Activated naive CD8-positive, alpha-beta T cell treated with anti-CD3 and anti-CD28 coated beads, Interleukin-2, amount 10 ng/mL, durations not matched to agents 7 days and 5 days (primary cell): ENCODE data around the gene ANKRD37. TPM values are rescaled to one million over a fixed set of nuclear protein-coding genes. Genes with fewer than 3 reads are reported as not detected.
"Not testable (repeated sequence)": the region's sequence is repeated elsewhere in the genome, so short reads cannot be mapped to it uniquely, and the experiment has no call there.

Experiments
- ATAC-seq: fragments of 150-1000 bp; cut with Tn5 transposase; one replicate; pipeline ENCODE4 v1.10.0; 2021; ENCODE audit warnings: low read depth, moderate library complexity
- POLR2A ChIA-PET: fragments of 350-600 bp; sonication (Branson Sonifier 250); formaldehyde crosslinking; loops from one replicate; lab custom pipeline; 2021; ENCODE audit warnings: antibody characterized with exemption; lab: Charles Lee
- DNase-seq: peaks from one replicate; pipeline ENCODE4 v3.0.0; 2021
- H3K27ac Mint-ChIP-seq: one replicate; pipeline ENCODE4 v1.8.0; 2022; ENCODE audit warnings: mild to moderate bottlenecking, mixed read lengths
- H3K27me3 Mint-ChIP-seq: one replicate; pipeline ENCODE4 v1.8.0; 2022; ENCODE audit warnings: mild to moderate bottlenecking, moderate library complexity, mixed read lengths
- H3K36me3 Mint-ChIP-seq: one replicate; pipeline ENCODE4 v1.8.0; 2021; ENCODE audit warnings: mild to moderate bottlenecking, mixed read lengths
- H3K4me1 Mint-ChIP-seq: one replicate; pipeline ENCODE4 v1.8.0; 2021; ENCODE audit warnings: mixed read lengths
- H3K4me3 Mint-ChIP-seq: one replicate; pipeline ENCODE4 v1.8.0; 2022; ENCODE audit warnings: mild to moderate bottlenecking, moderate library complexity, mixed read lengths
- H3K9me3 Mint-ChIP-seq: one replicate; pipeline ENCODE4 v1.8.0; 2021; ENCODE audit warnings: mixed read lengths
- total RNA-seq, 2 experiments: library from RNA; stranded (reverse); gene quantifications; one replicate each; pipeline ENCODE4 v1.2.3, GENCODE V29; 2021

Gene ANKRD37, protein sequence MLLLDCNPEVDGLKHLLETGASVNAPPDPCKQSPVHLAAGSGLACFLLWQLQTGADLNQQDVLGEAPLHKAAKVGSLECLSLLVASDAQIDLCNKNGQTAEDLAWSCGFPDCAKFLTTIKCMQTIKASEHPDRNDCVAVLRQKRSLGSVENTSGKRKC
- total RNA-seq: 1 to 10 TPM; 7.4 to 8.1 TPM

DNA sequence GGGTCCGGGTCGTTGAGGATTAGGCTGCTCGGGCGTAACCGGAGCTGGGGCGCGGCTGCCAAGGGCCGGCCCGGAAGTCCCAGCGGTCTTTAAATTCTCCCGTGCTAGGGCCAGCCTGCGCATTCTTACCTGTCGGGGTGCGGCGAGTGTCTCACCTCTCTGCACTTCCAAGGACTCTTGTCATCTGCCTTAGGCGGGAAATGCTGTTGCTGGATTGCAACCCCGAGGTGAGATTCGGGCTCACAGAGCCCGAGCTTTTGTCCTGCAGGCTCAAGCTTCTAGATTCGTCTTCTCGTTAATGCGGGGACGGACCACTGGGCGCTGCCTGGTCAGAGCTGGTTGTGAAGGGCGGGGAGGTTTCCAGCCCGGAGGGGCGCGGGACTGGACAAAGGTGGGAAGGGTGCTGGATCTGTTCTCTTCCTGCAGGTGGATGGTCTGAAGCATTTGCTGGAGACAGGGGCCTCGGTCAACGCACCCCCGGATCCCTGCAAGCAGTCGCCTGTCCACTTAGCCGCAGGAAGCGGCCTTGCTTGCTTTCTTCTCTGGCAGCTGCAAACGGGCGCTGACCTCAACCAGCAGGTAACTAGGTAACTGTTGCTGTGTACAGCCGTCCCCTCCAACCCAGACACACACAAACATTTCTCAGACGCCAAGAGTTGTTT, at the start of gene ANKRD37:
ANKRD37 (plus strand) TSS at position 118 of the 662 bp plus-strand sequence; CDS start at position 201, 83 bp downstream.
- peaks cover 34% of the 10 kb centered on the region for H3K4me1 Mint-ChIP-seq
- ATAC-seq: no peak

DNA sequence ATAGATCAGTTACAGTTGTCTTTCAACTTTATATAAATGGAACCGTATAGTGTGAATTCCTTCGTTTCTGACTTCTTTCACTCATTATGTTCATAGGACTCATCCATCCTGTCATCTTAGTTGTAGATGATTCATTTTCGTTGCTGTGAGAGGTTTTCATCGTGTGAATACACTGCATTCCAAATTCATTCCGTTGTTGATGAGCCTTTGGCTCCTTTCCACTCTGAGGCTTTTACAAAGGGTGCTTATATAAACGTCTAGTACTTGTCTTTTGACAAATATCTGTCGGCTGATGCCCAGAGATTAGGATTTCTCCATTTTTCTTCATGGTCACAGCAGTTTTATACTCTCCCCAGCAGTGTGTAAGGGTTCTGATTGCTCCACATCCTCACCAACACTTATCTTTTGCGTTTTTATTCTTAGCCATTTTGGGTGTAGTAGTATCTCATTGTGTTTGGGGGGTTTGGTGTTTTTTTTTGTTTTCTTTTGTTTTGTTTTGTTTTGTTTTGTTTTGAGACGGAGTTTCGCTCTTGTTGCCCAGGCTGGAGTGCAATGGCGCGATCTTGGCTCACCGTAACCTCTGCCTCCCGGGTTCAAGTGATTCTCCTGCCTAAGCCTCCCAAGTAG, 49.6 kb upstream of the ANKRD37 start:
- no peaks in the 10 kb centered on the region for H3K9me3 Mint-ChIP-seq
- H3K36me3 Mint-ChIP-seq: peaks cover 38% of the 10 kb centered on the region
- H3K27me3 Mint-ChIP-seq: no peaks in the 10 kb centered on the region
- no peak for DNase-seq
- H3K4me3 Mint-ChIP-seq: no peak overlapping the region
- H3K4me1 Mint-ChIP-seq: peaks cover 25% of the 10 kb centered on the region
- ATAC-seq: no peak
- POLR2A ChIA-PET: no interaction called here
- peak overlapping the region; percentile 16 for H3K27ac Mint-ChIP-seq

More for the DNA sequence above, at the start of gene ANKRD37:
- Mint-ChIP-seq H3K27ac (peak within 1 kb of the TSS; percentile 99), H3K4me3 (peak within 1 kb of the TSS; percentile 93), H3K36me3 (peaks cover 36% of the 10 kb centered on the region), H3K27me3 (no peaks in the 10 kb centered on the region), H3K9me3 (no peaks in the 10 kb centered on the region)
- no peak for DNase-seq
- POLR2A ChIA-PET: interaction anchor here (0.8 to 2.7 kb wide), 5 partner anchors 11 to 254 kb away, joined by 3 to 27 read pairs (median 4); partner anchors contain the start of genes SLC25A4 and UFSP2

DNA sequence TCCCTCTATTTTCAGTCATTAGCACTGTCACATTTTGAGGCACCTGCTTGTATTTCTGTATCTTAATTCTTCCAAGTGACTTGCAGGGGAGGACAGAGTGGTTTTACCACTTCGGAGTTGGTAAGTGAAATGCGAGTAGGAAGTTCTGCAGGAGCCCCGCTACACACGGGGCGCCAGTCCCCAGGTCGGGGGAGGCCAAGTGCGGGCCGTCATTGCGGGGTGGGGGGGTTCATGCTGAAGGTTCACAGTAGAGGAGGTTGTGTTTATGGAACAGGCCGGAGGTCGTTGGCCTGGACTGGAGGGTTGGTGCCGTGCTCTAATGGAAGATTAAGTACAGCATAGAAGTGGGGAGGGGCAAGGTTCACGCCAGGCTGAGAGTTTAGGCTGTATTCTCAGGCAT, 45.0 kb upstream of the ANKRD37 start:
- Mint-ChIP-seq H3K4me3 (no peak overlapping the region), H3K9me3 (no peaks in the 10 kb centered on the region), H3K27me3 (no peaks in the 10 kb centered on the region), H3K4me1 (peaks cover 13% of the 10 kb centered on the region), H3K27ac (no peak overlapping the region), H3K36me3 (peaks cover 31% of the 10 kb centered on the region)
- POLR2A ChIA-PET: no interaction called here
- DNase-seq: no peak
- no peak for ATAC-seq

DNA sequence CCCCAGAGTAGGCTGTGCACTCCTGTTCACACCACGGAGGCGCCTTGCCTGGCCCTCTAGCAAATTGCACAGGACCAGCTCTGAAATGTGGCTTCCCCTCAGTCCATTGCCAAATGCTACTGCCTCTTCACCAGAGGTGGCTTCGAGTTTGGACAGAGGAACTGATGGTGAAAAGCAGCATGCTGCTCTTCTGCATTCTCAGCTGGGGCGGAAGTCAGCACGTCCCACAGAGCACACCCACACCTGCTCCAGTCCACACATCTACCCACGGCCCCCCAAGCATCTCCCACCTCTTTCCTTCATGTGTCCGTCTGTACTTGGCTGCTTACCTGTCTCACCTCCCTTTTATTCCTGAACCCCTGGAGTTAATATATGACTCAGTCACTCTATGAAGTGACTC, 44.4 kb upstream of the ANKRD37 start:
- H3K36me3 Mint-ChIP-seq: peaks cover 27% of the 10 kb centered on the region
- no peak overlapping the region for H3K27ac Mint-ChIP-seq
- H3K9me3 Mint-ChIP-seq: no peaks in the 10 kb centered on the region
- H3K27me3 Mint-ChIP-seq: no peaks in the 10 kb centered on the region
- POLR2A ChIA-PET: no interaction called here
- no peak overlapping the region for H3K4me3 Mint-ChIP-seq
- no peak for DNase-seq
- H3K4me1 Mint-ChIP-seq: peaks cover 13% of the 10 kb centered on the region
- no peak for ATAC-seq

DNA sequence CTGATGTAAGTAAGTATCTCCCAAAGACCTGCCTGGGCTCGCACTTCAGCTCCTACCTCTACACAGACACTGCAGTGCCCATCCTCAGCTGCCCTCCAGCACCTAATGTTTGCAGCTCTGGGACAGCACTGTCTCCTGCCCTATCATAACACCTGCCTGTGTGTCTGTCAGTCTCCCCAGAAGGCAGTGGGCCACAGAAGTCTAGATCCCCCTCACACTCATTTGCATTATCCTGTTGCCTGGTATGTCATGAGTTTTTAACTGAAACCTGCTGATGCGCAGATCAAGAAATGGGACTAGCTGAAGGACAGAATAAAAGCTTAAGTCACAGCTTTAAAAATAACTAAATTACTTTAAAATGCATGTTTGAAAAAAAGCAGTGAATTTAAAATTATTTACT, 43.9 kb upstream of the ANKRD37 start:
- no peak for ATAC-seq
- H3K9me3 Mint-ChIP-seq: no peaks in the 10 kb centered on the region
- H3K27ac Mint-ChIP-seq: no peak overlapping the region
- H3K4me3 Mint-ChIP-seq: no peak overlapping the region
- no peak for DNase-seq
- H3K36me3 Mint-ChIP-seq: peaks cover 26% of the 10 kb centered on the region
- H3K4me1 Mint-ChIP-seq: peaks cover 13% of the 10 kb centered on the region
- no peaks in the 10 kb centered on the region for H3K27me3 Mint-ChIP-seq
- POLR2A ChIA-PET: no interaction called here

DNA sequence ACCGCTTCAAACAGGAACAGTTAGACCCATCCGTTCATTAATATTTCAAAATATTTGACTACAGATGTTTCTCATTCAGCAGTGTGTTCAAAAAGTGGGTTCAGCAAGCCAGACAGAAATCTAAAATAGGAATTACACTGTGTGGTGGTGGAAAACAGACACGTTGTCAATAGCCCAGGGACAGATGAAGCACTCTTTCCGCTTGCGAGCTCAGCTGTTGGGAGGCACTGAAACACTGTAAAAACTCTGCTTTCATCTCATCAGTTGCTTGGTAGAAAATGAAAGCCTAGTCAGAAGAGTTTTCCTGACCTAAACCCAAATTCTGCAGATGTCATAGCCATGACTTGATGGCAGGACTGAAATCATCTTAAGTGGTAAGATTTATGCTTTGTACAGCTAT, 39.4 kb upstream of the ANKRD37 start:
- no peaks in the 10 kb centered on the region for H3K9me3 Mint-ChIP-seq
- POLR2A ChIA-PET: no interaction called here
- H3K27ac Mint-ChIP-seq: no peak overlapping the region
- no peaks in the 10 kb centered on the region for H3K27me3 Mint-ChIP-seq
- ATAC-seq (no peak), DNase-seq (no peak)
- no peak overlapping the region for H3K4me3 Mint-ChIP-seq
- H3K36me3 Mint-ChIP-seq: peaks cover 5% of the 10 kb centered on the region
- no peaks in the 10 kb centered on the region for H3K4me1 Mint-ChIP-seq

DNA sequence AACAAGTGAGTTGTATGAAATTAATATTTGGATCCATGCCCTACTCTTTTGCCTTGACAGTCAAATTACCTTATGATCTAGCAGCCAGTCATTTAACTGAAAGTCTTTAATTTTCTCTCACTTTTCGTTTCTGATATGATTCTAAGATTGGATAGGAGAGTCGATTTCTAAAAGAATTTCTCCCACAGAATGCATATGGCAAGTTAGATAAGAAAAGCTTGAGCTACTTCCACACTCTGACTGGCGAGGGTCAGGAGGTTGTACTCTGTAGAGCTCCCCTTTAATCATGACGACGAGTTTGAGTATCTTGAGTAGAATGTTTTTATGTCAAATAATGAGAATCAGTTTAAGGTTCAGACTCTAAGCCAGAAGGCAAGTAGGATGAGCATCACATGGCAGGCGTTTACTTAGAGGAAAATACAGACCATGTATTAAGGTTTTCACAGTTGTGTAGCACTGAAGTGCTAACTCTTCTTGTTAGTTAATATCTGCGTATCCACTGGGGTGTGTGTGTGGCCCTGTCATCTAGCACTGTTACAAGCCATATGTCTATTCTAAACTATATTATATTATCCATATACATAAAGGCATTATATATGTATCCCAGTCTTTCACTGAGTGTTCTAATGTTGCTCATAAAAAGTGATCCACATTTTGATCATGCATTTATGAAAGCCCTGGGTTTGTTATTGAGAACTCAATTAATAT, 38.8 kb upstream of the ANKRD37 start:
- no peak overlapping the region for H3K4me3 Mint-ChIP-seq
- no peaks in the 10 kb centered on the region for H3K27me3 Mint-ChIP-seq
- H3K27ac Mint-ChIP-seq: no peak overlapping the region
- H3K36me3 Mint-ChIP-seq: peaks cover 5% of the 10 kb centered on the region
- no peaks in the 10 kb centered on the region for H3K4me1 Mint-ChIP-seq
- POLR2A ChIA-PET: no interaction called here
- no peaks in the 10 kb centered on the region for H3K9me3 Mint-ChIP-seq
- DNase-seq: no peak
- ATAC-seq: no peak

DNA sequence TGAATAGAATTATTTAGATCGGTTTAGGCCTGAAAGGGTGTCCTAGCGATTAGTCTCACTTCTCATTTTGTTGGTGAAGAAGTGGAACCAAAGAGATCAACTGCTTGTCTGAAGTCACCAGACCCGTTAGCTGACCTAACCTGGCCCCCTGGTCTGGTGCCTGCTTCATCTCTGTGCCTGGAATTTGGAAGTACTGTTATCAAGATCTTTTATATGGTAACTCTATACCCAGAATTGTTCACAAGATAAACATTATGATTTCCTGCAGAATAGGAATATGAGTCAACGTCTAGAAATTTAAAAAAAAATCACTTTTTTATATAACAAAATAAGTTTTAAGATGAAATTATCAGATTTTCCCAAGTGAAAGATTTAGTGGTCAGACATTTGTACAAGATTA, 38.1 kb upstream of the ANKRD37 start:
- peaks cover 5% of the 10 kb centered on the region for H3K36me3 Mint-ChIP-seq
- no peak for DNase-seq
- no peak overlapping the region for H3K4me3 Mint-ChIP-seq
- POLR2A ChIA-PET: no interaction called here
- no peaks in the 10 kb centered on the region for H3K27me3 Mint-ChIP-seq
- H3K27ac Mint-ChIP-seq: no peak overlapping the region
- H3K4me1 Mint-ChIP-seq: no peaks in the 10 kb centered on the region
- no peak for ATAC-seq
- H3K9me3 Mint-ChIP-seq: no peaks in the 10 kb centered on the region

DNA sequence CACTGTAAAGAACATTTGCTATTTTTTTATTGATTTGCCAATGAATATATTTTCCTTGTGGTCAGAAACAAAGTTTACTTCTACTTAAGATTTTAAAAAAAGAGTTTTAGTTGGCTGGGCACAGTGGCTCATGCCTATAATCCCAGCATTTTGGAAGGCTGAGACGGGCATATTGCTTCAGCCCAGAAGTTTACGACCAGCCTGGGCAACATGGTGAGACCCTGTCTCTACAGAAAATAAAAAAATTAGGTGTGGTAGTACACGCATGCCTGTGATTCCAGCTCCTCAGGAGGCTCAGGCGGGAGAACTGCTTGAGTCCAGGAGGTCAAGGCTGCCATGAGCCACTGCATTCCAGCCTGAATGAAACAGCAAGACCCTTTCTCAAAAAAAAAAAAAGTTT, 37.7 kb upstream of the ANKRD37 start:
- POLR2A ChIA-PET: no interaction called here

DNA sequence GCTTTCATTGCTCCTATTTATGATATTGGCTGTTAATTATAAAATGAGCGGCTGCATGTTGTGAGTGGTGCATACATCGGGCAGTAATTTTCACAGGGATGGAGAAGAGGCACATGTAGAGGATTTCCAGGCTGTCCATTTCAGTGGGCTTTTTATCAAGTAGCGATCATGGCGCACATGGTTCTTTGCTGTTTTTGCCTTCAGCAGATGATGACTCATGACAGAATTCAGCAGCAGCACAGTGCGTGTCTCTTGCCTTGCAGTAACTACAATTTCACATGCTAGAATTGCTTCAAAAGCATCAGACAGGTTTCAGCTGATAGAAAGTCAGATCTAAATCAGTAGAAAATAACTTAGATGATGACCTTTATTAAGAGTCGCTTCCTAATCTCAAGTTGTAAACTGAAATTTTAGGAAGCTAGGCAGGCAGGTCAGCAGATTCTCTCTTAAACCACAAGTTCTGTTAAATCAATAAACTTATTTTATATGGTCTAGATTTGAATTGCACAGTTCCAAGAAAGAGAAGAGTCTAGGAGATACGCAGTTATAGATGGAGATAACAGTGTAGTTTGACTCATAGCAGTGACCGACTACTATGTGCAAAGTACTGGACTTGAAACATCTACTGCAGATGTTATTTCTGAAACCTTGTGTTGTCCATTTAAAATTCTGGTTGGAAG, 36.7 kb upstream of the ANKRD37 start:
- no peaks in the 10 kb centered on the region for H3K9me3 Mint-ChIP-seq
- DNase-seq (no peak), ATAC-seq (no peak)
- H3K27me3 Mint-ChIP-seq: no peaks in the 10 kb centered on the region
- no peaks in the 10 kb centered on the region for H3K4me1 Mint-ChIP-seq
- H3K27ac Mint-ChIP-seq: no peak overlapping the region
- POLR2A ChIA-PET: no interaction called here
- H3K36me3 Mint-ChIP-seq: peaks cover 2% of the 10 kb centered on the region
- no peak overlapping the region for H3K4me3 Mint-ChIP-seq

More for the DNA sequence above, 37.7 kb upstream of the ANKRD37 start:
- Mint-ChIP-seq H3K4me3 (no peak overlapping the region), H3K9me3 (no peaks in the 10 kb centered on the region), H3K27me3 (no peaks in the 10 kb centered on the region), H3K4me1 (no peaks in the 10 kb centered on the region), H3K36me3 (peaks cover 5% of the 10 kb centered on the region), H3K27ac (no peak overlapping the region)
- no peak for DNase-seq
- ATAC-seq: no peak

DNA sequence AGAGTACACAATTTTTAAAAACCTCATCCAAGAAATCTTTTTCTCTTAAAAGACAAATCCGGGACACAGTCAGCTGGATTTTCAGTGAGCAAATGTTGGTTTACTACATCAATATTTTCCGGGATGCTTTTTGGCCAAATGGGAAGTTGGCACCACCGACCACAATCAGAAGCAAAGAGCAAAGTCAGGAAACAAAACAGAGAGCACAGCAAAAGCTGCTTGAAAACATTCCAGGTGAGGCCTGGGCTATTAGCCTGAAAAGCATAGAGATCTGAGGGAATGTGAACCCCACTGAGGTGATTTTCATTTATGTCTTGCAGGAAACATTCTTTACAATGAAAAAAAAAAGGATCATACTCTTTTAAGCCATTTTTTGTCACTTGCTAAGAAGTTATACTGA, 34.8 kb upstream of the ANKRD37 start:
- ATAC-seq (no peak), DNase-seq (no peak)
- H3K9me3 Mint-ChIP-seq: no peaks in the 10 kb centered on the region
- no peaks in the 10 kb centered on the region for H3K27me3 Mint-ChIP-seq
- no peaks in the 10 kb centered on the region for H3K4me1 Mint-ChIP-seq
- POLR2A ChIA-PET: no interaction called here
- no peak overlapping the region for H3K4me3 Mint-ChIP-seq
- peaks cover 2% of the 10 kb centered on the region for H3K36me3 Mint-ChIP-seq
- H3K27ac Mint-ChIP-seq: no peak overlapping the region

DNA sequence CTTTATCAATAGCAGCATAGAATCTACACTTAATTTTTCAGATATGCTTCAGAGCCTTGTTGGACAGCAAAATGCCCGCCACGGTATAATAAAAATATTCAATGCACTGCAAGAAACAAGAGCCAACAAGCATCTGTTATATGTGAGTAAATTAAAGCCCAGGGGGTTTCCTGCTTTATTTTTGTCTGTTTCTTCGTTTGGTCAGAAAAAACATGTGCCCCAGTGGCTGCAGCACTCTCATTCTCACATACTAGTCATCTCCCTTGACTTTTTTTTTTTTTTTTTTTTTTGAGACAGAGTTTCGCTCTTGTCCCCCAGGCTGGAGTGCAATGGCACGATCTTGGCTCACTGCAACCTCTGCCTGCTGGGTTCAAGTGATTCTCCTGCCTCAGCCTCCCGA, 34.1 kb upstream of the ANKRD37 start:
- POLR2A ChIA-PET: not testable (repeated sequence)

DNA sequence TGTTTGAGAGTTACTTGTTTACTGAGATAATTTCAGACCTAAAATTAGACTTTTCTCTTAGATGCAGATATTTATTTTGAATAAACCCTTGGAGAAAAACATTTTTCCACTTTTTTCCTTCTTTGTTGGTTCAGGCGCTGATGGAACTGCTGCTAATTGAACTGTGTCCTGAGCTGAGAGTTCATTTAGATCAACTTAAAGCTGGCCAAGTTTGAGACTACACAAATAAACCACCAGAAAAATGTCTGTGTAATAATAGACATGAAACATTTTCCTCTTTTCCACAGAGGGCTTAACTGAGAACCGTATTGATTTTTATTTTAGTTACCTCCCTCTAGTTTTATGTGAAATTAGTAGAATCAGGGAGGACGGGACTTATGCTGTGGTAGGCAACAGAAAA, 33.4 kb upstream of the ANKRD37 start:
- Mint-ChIP-seq H3K27ac (no peak overlapping the region), H3K9me3 (no peaks in the 10 kb centered on the region), H3K4me1 (no peaks in the 10 kb centered on the region), H3K4me3 (no peak overlapping the region), H3K36me3 (no peaks in the 10 kb centered on the region), H3K27me3 (no peaks in the 10 kb centered on the region)
- no peak for ATAC-seq
- DNase-seq: no peak
- POLR2A ChIA-PET: no interaction called here

More for the DNA sequence above, 34.1 kb upstream of the ANKRD37 start:
- not testable (repeated sequence) for H3K27me3 Mint-ChIP-seq, DNase-seq, H3K9me3 Mint-ChIP-seq, H3K4me3 Mint-ChIP-seq, H3K4me1 Mint-ChIP-seq, H3K36me3 Mint-ChIP-seq, H3K27ac Mint-ChIP-seq, ATAC-seq
